T47D (cell line): ENCODE data around the gene SH2D1A.
A peak's percentile ranks its signal among the peaks of the same experiment; 100 is the strongest.
"Not testable (repeated sequence)": the region's sequence is repeated elsewhere in the genome, so short reads cannot be mapped to it uniquely, and the experiment has no call there.

Experiments used
- DNase-seq, 2 experiments: peaks; one replicate each; pipeline versions ENCODE4 v3.0.0 to v3.0.0-alpha.2; 2011 to 2012; ENCODE audit warnings: low read depth in 1 of 2, low spot score in 1 of 2
- JUND ChIP-seq: IDR thresholded peaks from 2 replicates; pipeline ENCODE4 v1.6.1; 2012; ENCODE audit warnings: low read depth
- in situ Hi-C: cut with HindIII; loops from 2 replicates; pipeline ENCODE4 v1.10.0; 2016; ENCODE audit warnings: low sequenced_read_pairs, low pct_unique_long_range_greater_than_20kb

Gene SH2D1A

GRCh38 chrX:124373348-124373747 lies 27.0 kb downstream of the SH2D1A start:
- in situ Hi-C loops, result no loop called here
- no peak for TF ChIP-seq JUND
- DNase-seq, result no peak

- DNase-seq, result no peak
- TF ChIP-seq JUND, result no peak
- in situ Hi-C loops, result no loop called here
These were observed 32.3 kb downstream of the SH2D1A start for GRCh38 chrX:124378643-124379042.

- in situ Hi-C loops, result no loop called here
- TF ChIP-seq JUND, result no peak
- peak in 1 of 2 experiments; percentile 19 for DNase-seq
These were observed 37.0 kb downstream of the SH2D1A start for GRCh38 chrX:124383354-124383753.

DNA sequence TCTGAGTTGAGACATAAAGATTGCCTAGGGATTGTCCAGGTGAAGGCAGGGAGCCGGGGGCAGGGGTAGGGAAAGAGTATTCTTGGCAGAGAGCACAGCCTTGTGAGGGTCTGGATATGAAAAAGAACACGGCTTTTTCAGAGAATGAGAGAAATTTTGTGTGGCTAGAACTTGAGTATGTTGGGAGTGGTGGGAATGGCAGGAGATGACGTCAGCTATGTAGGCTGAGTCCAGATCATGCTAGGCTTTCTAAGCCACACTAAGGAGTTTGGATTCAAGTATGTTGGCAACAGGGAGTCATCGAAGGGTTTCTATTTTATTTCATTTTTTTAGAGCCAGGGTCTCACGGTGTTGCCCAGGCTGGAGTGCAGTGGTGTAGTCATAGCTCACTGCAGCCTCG lies 40.0 kb downstream of the SH2D1A start:
- TF ChIP-seq JUND, result no peak
- no peak for DNase-seq
- in situ Hi-C loops, result no loop called here

- no peak for TF ChIP-seq JUND
- peak; percentile 2 to 48 for DNase-seq
- in situ Hi-C loops, result no loop called here
These were observed 42.2 kb downstream of the SH2D1A start for GRCh38 chrX:124388562-124388961.

DNA sequence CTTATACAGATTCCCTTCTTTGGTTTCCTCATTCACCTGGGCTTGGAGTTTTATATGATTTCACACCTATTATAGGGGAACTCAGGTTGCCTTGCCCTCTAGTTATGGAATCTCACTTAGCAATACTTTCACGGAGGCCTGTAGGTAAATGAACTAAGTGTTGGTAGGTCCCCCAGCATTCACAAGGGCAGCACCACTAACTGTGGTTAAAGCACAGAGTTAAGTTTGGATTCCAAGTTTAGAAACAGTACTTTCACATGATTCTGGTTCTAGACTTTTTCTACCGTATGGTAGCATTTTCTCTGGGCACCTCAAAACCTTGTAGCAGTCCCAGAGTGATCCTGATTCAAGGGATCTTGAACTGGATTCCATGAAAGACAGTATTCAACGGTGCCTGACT lies 46.4 kb downstream of the SH2D1A start:
- DNase-seq, result no peak
- in situ Hi-C loops, result no loop called here
- no peak for TF ChIP-seq JUND

DNA sequence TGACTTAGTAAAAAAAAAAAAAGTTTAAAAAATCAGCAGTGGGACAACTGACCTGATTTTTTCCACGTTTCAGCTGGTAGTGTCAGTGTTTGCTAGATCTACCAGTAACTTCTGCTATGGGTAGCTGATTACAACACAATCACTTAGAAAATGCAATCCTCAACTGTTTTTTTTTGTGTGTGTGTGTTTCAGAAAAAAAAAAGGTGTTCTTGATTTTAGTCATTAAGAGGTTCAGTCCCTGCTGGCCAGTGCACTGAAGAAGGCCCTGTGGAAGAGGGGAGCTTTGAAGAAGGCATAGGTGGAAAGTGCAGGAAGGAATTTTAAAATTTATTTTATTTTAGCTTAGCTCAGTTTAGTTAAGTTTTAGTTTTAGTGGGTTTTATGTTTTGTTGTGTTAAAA lies 46.9 kb downstream of the SH2D1A start:
- DNase-seq, result no peak
- no peak for TF ChIP-seq JUND
- in situ Hi-C loops, result no loop called here

DNA sequence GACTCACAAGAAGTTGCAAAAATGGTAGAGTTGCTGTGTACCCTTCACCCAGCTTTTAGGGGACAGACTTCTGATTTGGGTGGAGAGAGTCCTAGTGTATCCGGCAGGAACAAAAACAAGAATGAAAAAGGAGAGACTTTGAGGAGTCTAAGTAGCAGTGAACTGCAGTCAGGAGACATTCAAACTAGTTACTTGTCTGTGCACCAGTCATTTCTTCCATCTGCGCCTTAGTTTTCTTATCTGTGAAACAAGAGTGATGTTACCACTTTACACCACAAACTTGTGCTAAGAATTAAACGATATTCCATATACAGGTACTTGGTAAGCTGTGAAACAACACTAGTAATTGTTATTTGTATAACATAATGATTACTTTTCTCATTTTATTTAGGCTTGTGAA lies 47.3 kb downstream of the SH2D1A start:
- TF ChIP-seq JUND, result no peak
- no peak for DNase-seq
- in situ Hi-C loops, result no loop called here

DNA sequence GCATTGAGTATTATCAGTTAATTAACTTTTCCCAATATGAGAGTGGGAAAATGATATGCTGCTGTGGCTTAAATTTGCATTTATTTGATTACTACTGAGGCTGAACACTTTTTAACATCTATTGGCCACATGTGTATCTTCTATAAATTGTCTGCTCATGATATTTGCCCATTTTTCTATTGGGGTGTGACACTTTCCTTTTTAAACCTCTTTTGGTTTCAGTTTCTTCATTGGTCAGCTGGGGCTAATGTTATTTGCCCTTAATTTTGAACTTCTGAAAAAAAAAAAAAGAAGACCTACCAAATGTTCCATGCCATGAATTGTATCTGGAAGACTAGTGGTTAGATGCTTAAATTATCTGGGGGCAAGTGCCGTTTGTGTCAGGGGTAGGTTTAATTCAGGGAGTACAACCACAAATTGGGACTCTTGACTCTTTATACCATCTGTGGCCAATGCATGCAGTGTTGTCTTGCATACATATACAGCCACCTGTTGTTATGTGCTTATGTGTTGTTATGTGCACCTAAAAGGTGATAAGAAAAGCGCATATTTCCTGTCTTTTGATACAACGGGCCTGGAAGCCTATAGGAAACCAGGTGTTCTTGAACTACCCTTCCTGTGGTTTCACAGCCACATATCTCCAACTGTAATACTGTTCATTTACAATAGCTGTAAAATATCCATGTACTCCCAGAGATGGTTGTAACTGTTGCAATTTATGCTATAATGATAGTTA lies 49.0 kb downstream of the SH2D1A start:
- no peak for TF ChIP-seq JUND
- DNase-seq, result no peak
- in situ Hi-C loops, result no loop called here

DNA sequence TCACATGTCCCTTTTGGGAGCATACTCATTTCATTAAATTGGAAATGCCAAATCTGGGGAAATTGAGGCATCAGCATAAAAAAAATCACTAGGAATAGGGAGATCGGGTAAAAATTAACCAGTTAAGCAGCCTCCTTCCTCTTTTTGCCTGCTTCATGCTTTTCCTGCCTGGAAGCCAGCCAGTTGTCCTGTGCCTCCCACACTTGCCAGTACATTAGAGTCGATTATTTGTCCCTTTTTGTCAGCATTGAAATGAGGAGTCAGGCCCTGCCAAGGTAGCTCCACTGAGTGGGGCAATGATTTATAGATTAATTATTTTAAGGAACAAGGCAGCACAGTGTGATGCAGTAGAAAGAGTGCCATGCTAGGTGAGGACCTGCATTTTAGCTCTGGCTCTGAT lies 55.3 kb downstream of the SH2D1A start:
- no peak for DNase-seq
- TF ChIP-seq JUND, result no peak
- in situ Hi-C loops, result no loop called here

- DNase-seq, result no peak
- TF ChIP-seq JUND, result no peak
- in situ Hi-C loops, result no loop called here
These were observed 59.5 kb downstream of the SH2D1A start for GRCh38 chrX:124405868-124406267.

- TF ChIP-seq JUND, result no peak
- in situ Hi-C loops, result no loop called here
- peak; percentile 13 to 62 for DNase-seq
These were observed 60.1 kb downstream of the SH2D1A start for GRCh38 chrX:124406294-124407014.

- no peak for DNase-seq
- in situ Hi-C loops, result no loop called here
These were observed 60.9 kb downstream of the SH2D1A start for GRCh38 chrX:124407226-124407625.

DNA sequence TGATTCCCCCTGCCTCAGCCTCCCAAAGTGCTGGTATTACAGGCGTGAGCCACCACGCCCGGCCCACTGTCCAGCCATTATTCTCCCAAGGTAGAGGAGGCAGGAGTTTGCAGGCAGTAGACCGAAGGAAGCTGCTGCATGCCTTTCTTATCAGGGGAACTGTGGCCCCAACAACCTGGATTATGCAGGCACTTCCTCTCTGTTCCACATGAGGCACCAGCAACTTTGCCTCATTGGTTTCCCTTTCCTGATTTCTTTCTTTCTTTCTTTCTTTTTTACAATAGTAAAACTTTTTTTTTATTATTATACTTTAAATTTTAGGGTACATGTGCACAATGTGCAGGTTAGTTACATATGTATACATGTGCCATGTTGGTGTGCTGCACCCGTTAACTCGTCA lies 62.0 kb downstream of the SH2D1A start:
- in situ Hi-C loops, DNase-seq: not testable (repeated sequence)

More at GRCh38 chrX:124407226-124407625, 60.9 kb downstream of the SH2D1A start:
- no peak for TF ChIP-seq JUND
